ENCODE data around the gene PARVG. TPM values are rescaled to one million over a fixed set of nuclear protein-coding genes. Genes with fewer than 3 reads are reported as not detected.

The PARVG gene
- total and polyA plus RNA-seq, 12 donors = 1.4 to 61.1 (median 14.8) TPM

- H3K27me3 ChIP-seq = no peaks in the 10 kb centered on the region
- intact Hi-C loops (cut with DNase I) = no loop called here
- H3K4me3 ChIP-seq = no peak overlapping the region
- no peaks in the 10 kb centered on the region for H3K4me1 ChIP-seq (replicated peaks in 1 of 2)
- DNase-seq = no peak
- H3K36me3 ChIP-seq (replicated peaks in 1 of 2) = no peaks in the 10 kb centered on the region
- H3K27ac ChIP-seq = no peak overlapping the region
- 88 to 96% (median 90%) methylated on average over 7 to 8 of the region's 8 CpGs for WGBS, 4 donors
- H3K9me3 ChIP-seq (replicated peaks in 1 of 3) = no peaks in the 10 kb centered on the region
- no peak for TF ChIP-seq CTCF (IDR thresholded peaks at IDR 0.05)
These were observed 7.6 kb downstream of the PARVG start for GRCh38 chr22:44188316-44188715.

GRCh38 chr22:44188986-44189630 lies 8.4 kb downstream of the PARVG start:
- no peak overlapping the region for H3K27ac ChIP-seq
- WGBS, 4 donors = 95 to 100% (median 97%) methylated on average over 2 to 12 of the region's 12 CpGs
- no peaks in the 10 kb centered on the region for H3K27me3 ChIP-seq
- TF ChIP-seq POLR2A (IDR thresholded peaks at IDR 0.05) (no peak), CTCF (IDR thresholded peaks at IDR 0.05) (no peak)
- intact Hi-C loops (cut with DNase I) = no loop called here
- no peaks in the 10 kb centered on the region for H3K4me1 ChIP-seq (replicated peaks in 1 of 2)
- no peak overlapping the region for H3K4me3 ChIP-seq
- no peak for DNase-seq
- H3K36me3 ChIP-seq (replicated peaks in 1 of 2) = no peaks in the 10 kb centered on the region
- H3K9me3 ChIP-seq (replicated peaks in 1 of 3) = no peaks in the 10 kb centered on the region

GRCh38 chr22:44190381-44190976 lies 9.8 kb downstream of the PARVG start:
- WGBS, 4 donors = 78 to 87% (median 81%) methylated on average over 10 to 12 of the region's 12 CpGs
- H3K4me3 ChIP-seq = no peak overlapping the region
- intact Hi-C loops (cut with DNase I) = no loop called here
- H3K4me1 ChIP-seq (replicated peaks in 1 of 2) = no peaks in the 10 kb centered on the region
- no peak for TF ChIP-seq CTCF (IDR thresholded peaks at IDR 0.05)
- no peak for TF ChIP-seq POLR2A (IDR thresholded peaks at IDR 0.05)
- no peak overlapping the region for H3K27ac ChIP-seq
- H3K27me3 ChIP-seq = no peaks in the 10 kb centered on the region
- H3K36me3 ChIP-seq (replicated peaks in 1 of 2) = no peaks in the 10 kb centered on the region
- DNase-seq = no peak
- no peaks in the 10 kb centered on the region for H3K9me3 ChIP-seq (replicated peaks in 1 of 3)

- Histone ChIP-seq H3K27me3 (no peaks in the 10 kb centered on the region), H3K9me3 (replicated peaks in 1 of 3) (no peaks in the 10 kb centered on the region), H3K4me1 (replicated peaks in 1 of 2) (no peaks in the 10 kb centered on the region), H3K36me3 (replicated peaks in 1 of 2) (no peaks in the 10 kb centered on the region), H3K4me3 (no peak overlapping the region), H3K27ac (no peak overlapping the region)
- no peak for DNase-seq
- TF ChIP-seq CTCF (IDR thresholded peaks at IDR 0.05) (no peak), POLR2A (IDR thresholded peaks at IDR 0.05) (no peak)
- intact Hi-C loops (cut with DNase I) = no loop called here
- WGBS, 4 donors = 73 to 85% (median 75%) methylated on average over 7 to 9 of the region's 9 CpGs
These were observed 10.3 kb downstream of the PARVG start for GRCh38 chr22:44191036-44191454.
